HG03432 (cell line): Measurements from ENCODE around the gene LRRC37A2.
A peak's percentile ranks its signal among the peaks of the same experiment; 100 is the strongest.
"Not testable (repeated sequence)": the region's sequence is repeated elsewhere in the genome, so short reads cannot be mapped to it uniquely, and the experiment has no call there.

Experiments
- ATAC-seq: cut with Tn5 transposase; IDR thresholded peaks from one replicate; pipeline ENCODE4 v1.9.1; 2021; ENCODE audit warnings: mild to moderate bottlenecking, moderate library complexity; ENCODE audit not compliant: unreplicated experiment

The LRRC37A2 gene

DNA sequence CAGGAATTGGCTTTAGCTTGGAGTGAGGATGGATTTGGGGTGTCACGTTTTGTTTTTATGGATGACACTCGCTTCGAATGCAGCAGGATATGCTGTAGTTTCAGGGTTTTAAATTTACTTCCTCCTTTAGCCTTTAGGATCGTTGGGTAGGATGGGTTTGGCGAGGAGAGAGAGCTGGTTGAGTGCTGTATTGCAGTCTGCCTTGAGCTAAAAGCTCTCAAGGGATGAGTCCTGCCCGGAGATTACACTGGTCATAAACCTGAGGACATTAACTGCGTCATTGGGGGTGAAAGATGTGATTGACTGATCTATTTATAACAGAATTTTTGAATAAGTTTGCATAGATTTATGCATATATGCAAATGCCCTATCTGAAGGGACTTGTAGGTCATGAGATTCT lies 79.1 kb downstream of the LRRC37A2 start:
- not testable (repeated sequence) for ATAC-seq

DNA sequence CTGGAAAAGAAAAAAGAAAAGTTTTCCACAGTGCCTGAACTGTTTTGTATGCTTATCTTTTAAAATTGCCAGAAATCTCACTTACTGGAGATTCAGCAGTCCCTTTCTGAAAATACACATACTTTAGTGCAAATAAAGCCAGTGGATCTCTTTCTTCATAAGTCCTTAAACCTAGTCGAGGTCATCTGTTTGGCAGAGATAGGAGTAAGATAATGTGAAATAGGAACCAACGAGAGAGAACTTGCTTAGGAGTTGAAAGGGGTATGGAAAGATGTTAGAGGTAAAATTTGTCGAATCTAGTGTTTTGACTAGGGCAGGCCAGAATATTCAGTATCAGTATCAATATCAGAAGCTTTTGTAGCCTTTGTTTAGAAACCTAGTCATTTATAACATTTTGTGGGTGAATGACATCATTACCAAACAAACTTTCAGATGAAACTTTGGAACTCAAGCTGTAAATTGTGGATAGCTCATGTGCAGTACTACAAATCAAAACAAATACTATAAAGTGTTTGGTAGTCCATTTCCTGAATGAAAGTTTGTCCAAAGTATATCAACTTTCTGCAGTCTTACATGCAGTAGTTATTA lies 86.2 kb downstream of the LRRC37A2 start:
- not testable (repeated sequence) for ATAC-seq

GRCh38 chr17:46600767-46601166 lies 88.5 kb downstream of the LRRC37A2 start:
- not testable (repeated sequence) for ATAC-seq

GRCh38 chr17:46603125-46603524 lies 90.9 kb downstream of the LRRC37A2 start:
- ATAC-seq, result peak; percentile 79
